Activated B cell treated with CpG ODN at 0.5 μM for 24 hours (primary cell): Measurements from ENCODE around the gene BCAT1. TPM values are rescaled to one million over a fixed set of nuclear protein-coding genes. Genes with fewer than 3 reads are reported as not detected.

Experiments
- ATAC-seq: fragments of 200-7000 bp; cut with Tn5 transposase; one replicate; pipeline ENCODE4 v1.10.0; 2021; ENCODE audit warnings: low read depth, mild to moderate bottlenecking, moderate library complexity
- CTCF ChIA-PET: fragments of 350-600 bp; sonication (Branson Sonifier 250); formaldehyde crosslinking; loops from one replicate; lab custom pipeline; 2021; ENCODE audit warnings: antibody characterized with exemption; lab: Charles Lee
- POLR2A ChIA-PET: fragments of 350-600 bp; sonication (Branson Sonifier 250); formaldehyde crosslinking; loops from one replicate; lab custom pipeline; 2021; ENCODE audit warnings: antibody characterized with exemption; lab: Charles Lee
- DNase-seq: peaks from one replicate; pipeline ENCODE4 v3.0.0; 2022
- H3K27ac Mint-ChIP-seq: one replicate; pipeline ENCODE4 v1.8.0; 2020; ENCODE audit warnings: mixed read lengths
- H3K27me3 Mint-ChIP-seq: one replicate; pipeline ENCODE4 v1.8.0; 2021; ENCODE audit warnings: mixed read lengths
- H3K36me3 Mint-ChIP-seq: one replicate; pipeline ENCODE4 v1.8.0; 2021; ENCODE audit warnings: low read depth, mixed read lengths
- H3K4me1 Mint-ChIP-seq: one replicate; pipeline ENCODE4 v1.8.0; 2021; ENCODE audit warnings: mixed read lengths
- H3K4me3 Mint-ChIP-seq: one replicate; pipeline ENCODE4 v1.8.0; 2020; ENCODE audit warnings: mild to moderate bottlenecking, mixed read lengths
- H3K9me3 Mint-ChIP-seq: one replicate; pipeline ENCODE4 v1.8.0; 2020; ENCODE audit warnings: mixed read lengths
- intact Hi-C: fragments of 100-400 bp; cut with micrococcal nuclease; formaldehyde crosslinking; loops from one replicate; pipeline ENCODE4 v1.15.1; 2024
- total RNA-seq: library from RNA; stranded (reverse); gene quantifications from 2 replicates; pipeline ENCODE4 v1.2.3, GENCODE V29; 2022
- TF ChIP-seq, protein P1 (sequence below): fragments of 200-600 bp; IDR thresholded peaks from one replicate; pipeline ENCODE4 v1.8.0; 2022; ENCODE audit warnings: antibody characterized with exemption, mild to moderate bottlenecking

BCAT1 gene
- total RNA-seq, 1 donor from 2014 or later: 69.6 TPM

DNA sequence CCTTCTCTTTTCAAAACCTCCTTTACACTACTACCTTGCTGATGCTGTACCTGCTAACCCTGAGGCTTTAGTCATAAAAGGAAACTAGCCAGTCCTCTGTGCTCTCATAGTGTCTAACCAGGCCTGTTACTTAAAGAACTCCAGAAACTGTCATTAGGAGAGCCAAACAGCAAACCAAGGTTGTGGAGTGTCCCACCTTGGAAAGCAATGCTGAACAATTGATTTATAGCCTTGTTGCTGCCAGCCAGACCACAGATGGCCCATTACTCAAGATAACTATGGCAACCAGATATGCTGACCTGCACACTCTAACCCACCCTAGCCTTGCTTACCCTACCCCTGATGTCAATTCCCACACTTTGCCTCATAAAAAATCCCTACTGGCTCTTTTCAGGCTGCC is 26.5 kb upstream of the BCAT1 start:
- Mint-ChIP-seq H3K27ac (no peak overlapping the region), H3K4me1 (no peaks in the 10 kb centered on the region), H3K36me3 (no peaks in the 10 kb centered on the region), H3K27me3 (no peaks in the 10 kb centered on the region), H3K4me3 (no peak overlapping the region), H3K9me3 (peaks cover 5% of the 10 kb centered on the region)
- CTCF ChIA-PET: no interaction called here
- DNase-seq (no peak), ATAC-seq (no peak)
- POLR2A ChIA-PET: no interaction called here
- intact Hi-C loops: no loop called here
- TF ChIP-seq, protein P1, sequence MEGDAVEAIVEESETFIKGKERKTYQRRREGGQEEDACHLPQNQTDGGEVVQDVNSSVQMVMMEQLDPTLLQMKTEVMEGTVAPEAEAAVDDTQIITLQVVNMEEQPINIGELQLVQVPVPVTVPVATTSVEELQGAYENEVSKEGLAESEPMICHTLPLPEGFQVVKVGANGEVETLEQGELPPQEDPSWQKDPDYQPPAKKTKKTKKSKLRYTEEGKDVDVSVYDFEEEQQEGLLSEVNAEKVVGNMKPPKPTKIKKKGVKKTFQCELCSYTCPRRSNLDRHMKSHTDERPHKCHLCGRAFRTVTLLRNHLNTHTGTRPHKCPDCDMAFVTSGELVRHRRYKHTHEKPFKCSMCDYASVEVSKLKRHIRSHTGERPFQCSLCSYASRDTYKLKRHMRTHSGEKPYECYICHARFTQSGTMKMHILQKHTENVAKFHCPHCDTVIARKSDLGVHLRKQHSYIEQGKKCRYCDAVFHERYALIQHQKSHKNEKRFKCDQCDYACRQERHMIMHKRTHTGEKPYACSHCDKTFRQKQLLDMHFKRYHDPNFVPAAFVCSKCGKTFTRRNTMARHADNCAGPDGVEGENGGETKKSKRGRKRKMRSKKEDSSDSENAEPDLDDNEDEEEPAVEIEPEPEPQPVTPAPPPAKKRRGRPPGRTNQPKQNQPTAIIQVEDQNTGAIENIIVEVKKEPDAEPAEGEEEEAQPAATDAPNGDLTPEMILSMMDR: no peak

DNA sequence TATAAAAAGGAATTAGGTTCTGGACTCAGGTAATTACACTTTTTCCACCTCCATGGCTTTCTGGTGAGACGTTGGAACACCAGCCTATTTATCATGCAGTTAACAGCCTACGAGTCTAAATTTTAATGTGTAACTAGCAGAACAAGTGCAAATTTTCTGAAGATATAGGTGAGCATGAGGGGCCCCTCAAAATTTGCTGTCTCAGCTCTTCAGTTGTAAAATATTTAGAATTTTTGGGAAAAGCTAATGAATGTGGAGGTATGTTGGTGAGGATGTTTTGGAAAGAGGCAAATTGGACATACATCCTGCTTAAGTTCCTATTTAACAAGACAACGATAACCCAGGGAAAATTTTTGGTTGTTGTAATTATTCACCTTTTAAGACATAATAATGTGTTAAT is 25.3 kb upstream of the BCAT1 start:
- no peak overlapping the region for H3K27ac Mint-ChIP-seq
- DNase-seq (no peak), ATAC-seq (no peak)
- H3K27me3 Mint-ChIP-seq: no peaks in the 10 kb centered on the region
- intact Hi-C loops: no loop called here
- peaks cover 5% of the 10 kb centered on the region for H3K9me3 Mint-ChIP-seq
- TF ChIP-seq, protein P1: no peak
- H3K36me3 Mint-ChIP-seq: no peaks in the 10 kb centered on the region
- POLR2A ChIA-PET: no interaction called here
- H3K4me1 Mint-ChIP-seq: no peaks in the 10 kb centered on the region
- no peak overlapping the region for H3K4me3 Mint-ChIP-seq
- CTCF ChIA-PET: no interaction called here

DNA sequence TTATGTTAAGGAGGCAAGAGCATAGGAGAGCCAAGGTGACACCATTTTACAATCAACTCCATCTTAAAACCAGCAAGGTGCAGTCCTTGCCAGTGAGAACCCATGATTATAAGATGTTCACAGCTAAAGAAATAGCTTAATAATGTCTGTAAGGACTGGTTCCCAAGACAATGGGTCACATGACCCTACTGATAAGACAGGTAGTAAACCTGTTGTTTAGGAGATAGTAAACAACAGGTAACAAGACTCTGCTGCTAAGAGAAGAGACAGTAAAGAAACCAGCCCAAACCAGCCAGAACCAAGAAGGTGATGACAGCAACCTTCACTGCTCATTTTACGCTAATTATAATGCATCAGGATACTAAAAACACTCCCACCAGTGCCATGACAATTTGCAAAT is 23.2 kb upstream of the BCAT1 start:
- Mint-ChIP-seq H3K9me3 (peaks cover 5% of the 10 kb centered on the region), H3K4me1 (no peaks in the 10 kb centered on the region), H3K27ac (no peak overlapping the region), H3K4me3 (no peak overlapping the region), H3K36me3 (no peaks in the 10 kb centered on the region), H3K27me3 (no peaks in the 10 kb centered on the region)
- ChIA-PET CTCF (interaction anchor here (0.9 to 1.1 kb wide), 2 partner anchors 9 to 20 kb away, joined by 4 to 5 read pairs; no protein-coding TSS in a partner anchor), POLR2A (interaction anchor here (0.6 kb wide), 1 partner anchor 55 kb away, joined by 4 read pairs; no protein-coding TSS in a partner anchor)
- DNase-seq: no peak
- ATAC-seq: no peak
- TF ChIP-seq, protein P1: no peak
- intact Hi-C loops: no loop called here

DNA sequence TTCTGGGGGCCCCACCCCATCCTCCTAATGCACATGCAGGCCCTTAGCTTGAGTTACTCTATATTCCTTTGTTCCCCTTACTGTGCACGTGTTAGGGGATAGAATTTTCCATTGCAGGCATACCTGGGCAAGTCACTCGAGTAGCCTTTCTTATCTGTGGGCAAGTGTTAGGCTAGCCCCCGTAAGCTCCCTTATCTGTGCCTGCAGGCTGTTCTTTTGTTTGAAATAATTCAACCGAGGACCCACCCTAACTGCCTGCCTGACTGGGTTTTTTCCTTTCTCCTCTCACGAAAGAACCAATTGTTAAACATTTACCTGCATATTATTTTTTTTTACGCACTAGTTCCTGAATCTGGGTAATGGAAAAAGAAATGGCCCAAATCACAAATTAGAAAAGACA is 21.3 kb upstream of the BCAT1 start:
- H3K36me3 Mint-ChIP-seq: no peaks in the 10 kb centered on the region
- ChIA-PET CTCF (no interaction called here), POLR2A (no interaction called here)
- H3K27me3 Mint-ChIP-seq: no peaks in the 10 kb centered on the region
- DNase-seq (no peak), ATAC-seq (no peak)
- TF ChIP-seq, protein P1: no peak
- H3K4me3 Mint-ChIP-seq: no peak overlapping the region
- H3K9me3 Mint-ChIP-seq: peaks cover 5% of the 10 kb centered on the region
- no peaks in the 10 kb centered on the region for H3K4me1 Mint-ChIP-seq
- no peak overlapping the region for H3K27ac Mint-ChIP-seq
- intact Hi-C loops: no loop called here

DNA sequence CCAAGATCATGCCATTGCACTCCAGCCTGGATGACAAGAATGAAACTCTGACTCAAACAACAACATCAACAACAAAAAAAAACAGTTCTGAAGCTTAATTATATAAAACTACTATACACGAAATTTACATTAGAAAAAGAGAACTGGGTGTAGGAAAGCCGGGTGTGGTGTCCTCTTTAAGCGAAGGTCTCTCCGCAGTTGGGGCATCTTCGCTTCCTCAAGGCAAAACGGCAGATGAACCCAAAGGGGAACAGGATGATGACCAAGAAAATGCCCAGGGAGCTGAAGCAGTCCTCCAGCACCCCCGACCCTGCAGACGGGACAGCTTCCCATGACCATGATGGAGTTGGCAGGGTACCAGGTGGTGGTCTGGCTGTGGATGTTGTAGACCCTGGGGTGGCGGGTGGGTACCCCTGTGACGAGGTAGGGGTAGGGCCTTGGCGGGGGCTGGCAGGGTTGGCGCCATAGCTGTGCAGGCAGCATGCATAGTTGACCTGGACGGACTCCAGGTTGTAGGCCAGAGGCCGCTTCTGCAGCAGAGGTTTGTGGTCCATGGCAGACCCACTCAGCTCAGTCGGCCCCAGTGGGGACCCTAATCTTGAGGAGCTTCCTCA is 18.2 kb upstream of the BCAT1 start:
- no peaks in the 10 kb centered on the region for H3K4me1 Mint-ChIP-seq
- peaks cover 7% of the 10 kb centered on the region for H3K36me3 Mint-ChIP-seq
- H3K9me3 Mint-ChIP-seq: peaks cover 7% of the 10 kb centered on the region
- ATAC-seq (no peak), DNase-seq (no peak)
- H3K4me3 Mint-ChIP-seq: no peak overlapping the region
- TF ChIP-seq, protein P1: no peak
- H3K27me3 Mint-ChIP-seq: no peaks in the 10 kb centered on the region
- intact Hi-C loops: no loop called here
- POLR2A ChIA-PET: no interaction called here
- H3K27ac Mint-ChIP-seq: no peak overlapping the region
- CTCF ChIA-PET: no interaction called here
